Stimulated activated CD8-positive, alpha-beta memory T cell treated with anti-CD3 and anti-CD28 coated beads, Interleukin-4, amount 100 ng/mL, for 24 hours (primary cell): Measurements from ENCODE around the gene HEBP2.

ENCODE experiments used
- DNase-seq: peaks from one replicate; pipeline ENCODE4 v3.0.0-alpha.2; 2020; ENCODE audit warnings: low read depth

HEBP2 gene

DNA sequence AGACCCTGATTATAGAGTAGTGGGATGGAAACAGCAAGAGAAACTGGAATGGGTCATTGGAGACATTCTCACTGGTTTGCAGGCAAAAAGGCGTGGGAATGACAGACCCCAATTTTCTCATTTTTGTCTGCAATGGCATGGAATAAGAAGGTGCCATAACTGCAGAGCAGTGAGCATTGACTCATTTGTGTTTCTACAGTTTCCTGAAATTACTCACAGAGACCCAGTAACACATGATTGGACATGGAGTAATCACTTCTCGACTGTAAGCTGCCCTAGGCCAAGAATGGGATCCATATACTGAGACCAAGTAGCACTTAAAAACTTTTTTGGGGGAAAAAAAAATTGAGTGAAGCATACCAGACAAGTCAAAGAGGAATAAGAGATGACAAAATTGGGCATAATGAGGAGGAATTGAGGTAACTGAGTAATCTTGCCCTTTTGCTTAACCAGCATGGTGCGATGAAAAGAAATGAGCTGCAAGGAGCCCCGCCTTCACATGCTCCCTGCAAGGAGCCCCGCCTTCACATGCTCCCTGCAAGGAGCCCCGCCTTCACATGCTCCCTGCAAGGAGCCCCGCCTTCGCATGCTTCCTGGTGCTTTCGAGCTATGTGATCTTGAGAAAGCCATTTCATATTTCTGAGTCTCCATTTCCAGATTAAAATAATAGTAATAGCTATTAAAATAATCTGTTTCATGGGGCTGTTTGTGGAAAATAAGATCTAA is 51.1 kb downstream of the HEBP2 start:
- peak; percentile 13 for DNase-seq

DNA sequence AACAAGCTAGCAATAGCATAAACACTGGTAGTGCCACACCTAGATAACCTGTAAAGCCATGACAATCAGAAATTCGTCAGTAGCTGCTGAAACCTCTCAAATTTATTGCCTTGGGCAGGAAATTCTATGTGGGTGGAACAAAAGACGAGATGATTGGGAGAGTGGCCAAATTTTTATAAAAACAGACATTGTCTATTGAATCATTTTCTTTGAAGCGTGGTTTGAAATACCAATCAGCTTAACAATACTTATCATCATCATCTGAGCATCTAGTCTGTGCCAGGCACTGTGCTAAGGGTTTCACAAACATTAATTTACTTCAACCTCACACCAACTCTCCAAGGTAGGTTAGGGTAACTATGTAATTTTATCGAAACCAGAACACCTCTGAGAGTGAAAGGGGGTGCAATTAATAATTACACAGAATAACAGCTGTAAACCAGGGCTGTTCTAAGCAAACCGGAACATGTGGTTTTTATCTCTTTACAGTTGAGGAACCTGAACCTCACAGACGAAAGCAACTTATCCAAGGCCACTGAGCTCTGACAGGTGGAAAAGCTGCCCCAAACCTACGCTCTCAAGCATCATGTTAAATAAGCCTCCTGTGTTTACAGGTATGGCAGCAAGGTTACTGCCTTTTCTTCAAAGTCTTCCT is 51.9 kb downstream of the HEBP2 start:
- no peak for DNase-seq

DNA sequence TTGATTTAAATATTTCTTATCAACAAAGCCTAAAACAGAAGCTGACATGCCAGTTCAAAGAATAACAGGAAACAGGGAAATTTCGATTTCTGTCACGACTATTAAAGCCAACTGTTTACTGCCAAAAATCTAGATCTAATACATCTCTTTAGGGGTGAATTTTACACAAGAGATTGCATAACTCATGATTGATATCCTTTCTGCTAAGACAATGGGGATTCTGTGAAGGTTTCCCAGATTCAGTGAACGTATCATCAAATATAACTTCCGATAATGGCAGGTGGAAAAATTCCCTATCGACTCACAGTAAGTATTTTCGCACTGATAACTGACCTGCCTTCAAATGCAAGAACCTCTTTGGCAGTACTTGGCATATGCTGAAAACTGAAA is 52.4 kb downstream of the HEBP2 start:
- DNase-seq: no peak

DNA sequence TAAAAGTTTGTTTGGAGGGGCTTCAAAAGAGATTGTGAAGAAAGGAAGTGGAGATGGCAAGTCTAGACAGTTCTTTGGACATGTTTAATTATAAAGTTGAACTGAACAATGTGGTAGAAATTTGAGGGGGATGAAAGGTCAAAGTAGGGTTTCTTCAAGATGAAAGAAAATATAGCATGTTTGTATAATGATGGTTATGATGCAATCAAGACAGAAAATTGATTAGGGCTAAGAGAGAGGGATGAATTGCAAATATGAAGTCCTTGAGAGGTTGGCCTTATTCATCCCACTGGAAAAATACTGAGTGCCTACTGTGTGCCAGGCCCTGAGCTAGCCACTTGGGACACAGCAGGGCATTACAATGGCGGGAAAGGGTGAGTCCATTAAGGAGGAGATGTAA is 57.6 kb downstream of the HEBP2 start:
- DNase-seq: no peak

DNA sequence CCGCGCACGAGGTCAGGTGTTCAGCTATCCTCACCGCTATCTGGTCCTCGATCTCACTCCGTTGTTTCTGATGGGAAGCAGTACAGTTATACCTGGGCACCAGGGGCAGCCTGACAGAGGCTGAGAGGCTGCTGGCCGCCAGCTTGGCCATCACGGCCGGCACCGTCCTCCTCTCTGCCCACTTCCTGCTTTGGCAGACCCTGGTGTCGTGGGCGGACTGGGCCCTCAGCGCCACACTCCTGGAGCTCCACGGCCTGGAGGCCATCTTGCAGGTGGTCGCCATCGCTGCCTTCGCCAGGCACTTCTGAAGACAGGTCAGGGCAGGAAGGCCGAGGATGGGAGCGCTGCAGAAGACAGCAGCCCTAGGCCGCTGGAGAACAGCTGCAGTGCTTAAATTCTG is 60.1 kb downstream of the HEBP2 start:
- DNase-seq: no peak

DNA sequence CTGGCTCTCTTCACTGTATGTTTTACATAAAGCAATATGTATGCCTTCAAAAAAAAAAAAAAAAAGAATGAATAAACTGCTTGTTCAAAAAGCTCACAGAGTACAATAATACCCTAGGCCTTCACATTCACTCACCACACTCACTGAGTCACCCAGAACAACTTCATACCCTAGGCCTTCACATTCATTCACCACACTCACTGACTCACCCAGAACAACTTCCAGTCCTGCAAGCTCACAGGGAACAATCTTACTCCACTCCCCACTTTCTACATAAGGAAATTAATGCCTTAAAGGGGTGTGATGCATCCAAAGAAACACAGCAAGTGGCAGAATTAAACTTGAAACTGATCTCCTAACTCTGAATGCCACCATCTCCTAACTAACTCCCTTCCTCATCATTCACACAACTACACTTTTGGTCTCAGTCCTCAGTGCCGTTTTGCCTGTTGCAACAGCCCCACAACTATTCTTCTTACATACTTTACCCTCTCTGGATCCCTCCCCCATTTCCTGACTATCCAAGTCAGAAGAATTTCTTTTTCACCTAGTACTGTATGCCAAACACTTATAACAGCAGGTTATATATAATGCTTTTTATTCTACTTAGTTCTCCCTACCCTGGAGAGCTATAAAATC is 61.1 kb downstream of the HEBP2 start:
- no peak for DNase-seq

DNA sequence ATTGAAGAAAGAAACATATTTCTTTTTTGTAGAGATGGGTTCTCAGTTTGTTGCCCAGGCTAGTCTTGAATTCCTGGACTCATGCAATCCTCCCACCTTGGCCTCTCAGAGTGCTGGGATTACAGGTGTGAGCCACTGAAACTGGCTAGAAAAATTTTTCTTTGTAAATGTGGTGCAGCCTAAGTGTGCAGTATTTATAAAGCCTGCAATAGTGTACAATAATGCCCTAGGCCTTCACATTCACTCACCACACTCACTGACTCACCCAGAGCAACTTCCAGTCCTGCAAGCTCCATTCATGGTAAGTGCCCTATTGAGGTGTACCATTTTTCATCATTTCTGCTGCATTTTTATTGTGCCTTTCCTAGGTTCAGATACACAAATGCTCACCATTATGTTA is 63.9 kb downstream of the HEBP2 start:
- DNase-seq: no peak

DNA sequence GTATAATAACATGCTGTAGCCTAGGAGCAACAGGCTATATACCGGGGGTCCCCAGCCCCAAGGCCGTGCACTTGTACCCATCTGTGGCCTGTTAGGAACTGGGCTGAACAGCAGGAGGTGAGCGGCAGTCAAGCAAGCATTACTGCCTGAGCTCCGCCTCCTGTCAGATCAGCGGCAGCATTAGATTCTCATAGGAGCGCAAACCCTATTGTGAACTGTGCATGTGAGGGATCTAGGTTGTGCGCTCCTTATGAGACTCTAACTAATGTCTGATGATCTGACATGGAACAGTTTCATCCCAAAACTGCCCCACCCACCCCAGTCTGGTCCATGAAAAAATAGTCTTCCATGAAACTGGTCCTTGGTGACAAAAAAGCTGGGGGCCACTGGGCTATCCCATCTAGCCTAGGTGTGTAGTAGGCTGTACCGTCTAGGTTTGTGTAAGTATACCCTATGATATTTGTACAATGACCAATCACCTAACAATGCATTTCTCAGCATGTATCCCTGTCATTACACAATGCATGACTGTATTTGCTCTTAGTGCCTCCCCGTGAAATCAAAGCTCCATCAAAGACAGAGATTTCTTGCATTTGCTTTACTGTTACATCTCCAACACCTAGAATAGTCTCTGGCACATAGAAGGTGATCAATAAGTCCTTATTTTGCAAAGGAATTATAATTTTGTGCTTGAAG is 64.4 kb downstream of the HEBP2 start:
- no peak for DNase-seq
